HepG2 (cell line): ENCODE results near the gene ZNF326. TPM values are rescaled to one million over a fixed set of nuclear protein-coding genes. Genes with fewer than 3 reads are reported as not detected.

ENCODE experiments used
- ATAC-seq: fragments of 200-7000 bp; cut with Tn5 transposase; 3 replicates; pipeline ENCODE4 v1.9.1; 2020; ENCODE audit warnings: mild to moderate bottlenecking, moderate library complexity
- BruUV-seq: library from RNA; stranded (reverse); fragments of 400-500 nt; replicated peaks from 2 replicates; lab custom pipeline; 2021; lab: Mats Ljungman, UMichigan
- CTCF ChIA-PET: fragments of 300-600 bp; formaldehyde crosslinking; extraction: SDS; loops from one replicate; lab custom pipeline; 2021; ENCODE audit warnings: low total read pairs, inconsistent platforms, low intra/inter-chr PET ratio; lab: Yijun Ruan, JAX
- POLR2A ChIA-PET: fragments of 350-600 bp; sonication (Branson Sonifier 250); formaldehyde crosslinking; loops from one replicate; lab custom pipeline; 2020; ENCODE audit warnings: antibody characterized with exemption, inconsistent platforms; lab: Yijun Ruan, JAX
- DNase-seq: peaks from one replicate; pipeline ENCODE4 v3.0.0-alpha.2; 2015; ENCODE audit warnings: low spot score
- FAIRE-seq: peaks from 3 replicates; lab custom pipeline; 2011; peaks lifted over from hg19 to GRCh38; lab: Jason Lieb, UNC
- H2AFZ ChIP-seq: one replicate; pipeline ENCODE4 v1.6.1; 2011; ENCODE audit warnings: low read length, inconsistent platforms
- H3K27ac ChIP-seq: fragments of 300-600 bp; 3 replicates; pipeline ENCODE4 v1.8.0; 2011; ENCODE audit warnings: mixed run types, mild to moderate bottlenecking, mixed read lengths, low read length, inconsistent platforms; ENCODE audit not compliant: insufficient read depth; ENCODE audit errors: extremely low read length
- H3K27me3 ChIP-seq, 2 experiments: fragments of 200-600 bp in 1 of 2; 2 replicates in 1 of 2; 3 replicates in 1 of 2; pipeline versions ENCODE4 v1.6.0 to v1.8.0; 2011; ENCODE audit warnings: low read length in 2 of 2, mild to moderate bottlenecking in 2 of 2, moderate library complexity in 2 of 2, inconsistent platforms in 1 of 2; ENCODE audit not compliant: insufficient read depth in 2 of 2, control insufficient read depth in 1 of 2
- H3K36me3 ChIP-seq, 2 experiments: fragments of 200-600 bp in 1 of 2; replicated peaks in 1 of 2; 2 replicates in 1 of 2; 3 replicates in 1 of 2; pipeline versions ENCODE4 v1.5.1 to v1.8.0; 2011; ENCODE audit warnings: low read length in 2 of 2, inconsistent platforms in 1 of 2; ENCODE audit not compliant: insufficient read depth in 2 of 2, control insufficient read depth in 1 of 2
- H3K4me1 ChIP-seq: 2 replicates; pipeline ENCODE4 v1.5.1; 2012; ENCODE audit warnings: low read length, inconsistent platforms; ENCODE audit not compliant: insufficient read depth
- H3K4me2 ChIP-seq: 2 replicates; pipeline ENCODE4 v1.6.0; 2011; ENCODE audit warnings: low read depth, low read length, inconsistent platforms
- H3K4me3 ChIP-seq, 3 experiments: fragments of 200-600 bp in 1 of 3; sonication (generic), shearing (Covaris generic) in 1 of 3; replicated peaks in 1 of 3; 2 replicates each; pipeline ENCODE4 v1.5.1; 2011 to 2016; ENCODE audit warnings: low read length in 3 of 3, inconsistent platforms in 2 of 3, low read depth in 2 of 3, mild to moderate bottlenecking in 2 of 3, control low read depth in 1 of 3, mixed read lengths in 1 of 3; ENCODE audit not compliant: insufficient read depth in 1 of 3
- H3K79me2 ChIP-seq: one replicate; pipeline ENCODE4 v1.6.1; 2011; ENCODE audit warnings: low read length, inconsistent platforms; ENCODE audit not compliant: insufficient read depth
- H3K9ac ChIP-seq: 2 replicates; pipeline ENCODE4 v1.6.0; 2011; ENCODE audit warnings: mild to moderate bottlenecking, low read depth, low read length, inconsistent platforms; ENCODE audit not compliant: insufficient read depth
- H3K9me3 ChIP-seq: 2 replicates; pipeline ENCODE4 v1.5.1; 2012; ENCODE audit warnings: mild to moderate bottlenecking, low read length
- H4K20me1 ChIP-seq: 2 replicates; pipeline ENCODE4 v1.6.0; 2011; ENCODE audit warnings: inconsistent platforms, mild to moderate bottlenecking, low read length, moderate library complexity; ENCODE audit not compliant: insufficient read depth
- BORCS8-MEF2B ChIP-seq: sonication (generic); formaldehyde crosslinking; IDR thresholded peaks from 2 replicates; pipeline ENCODE4 v1.8.0; 2022; ENCODE audit warnings: mild to moderate bottlenecking, missing genetic modification reagents
- CEBPZ ChIP-seq: IDR thresholded peaks from 2 replicates; pipeline ENCODE4 v1.6.1; 2012; ENCODE audit warnings: low read length, improper control_type of control experiment
- CHD2 ChIP-seq: IDR thresholded peaks from 2 replicates; pipeline ENCODE4 v1.6.1; 2011; ENCODE audit warnings: low read depth, low read length, improper control_type of control experiment
- GABPB1 ChIP-seq: IDR thresholded peaks from 2 replicates; pipeline ENCODE4 v1.6.1; 2016; ENCODE audit warnings: mild to moderate bottlenecking, missing genetic modification reagents, moderate library complexity, missing compliant biosample characterization
- POLR2AphosphoS5 ChIP-seq: IDR thresholded peaks from 2 replicates; pipeline ENCODE4 v1.6.1; 2012; ENCODE audit warnings: low read depth, low read length
- RAD21 ChIP-seq: fragments of 450-650 bp; formaldehyde crosslinking; IDR thresholded peaks from 2 replicates; pipeline ENCODE4 v1.5.0; 2020; ENCODE audit warnings: mild to moderate bottlenecking
- RXRA ChIP-seq: sonication (generic); formaldehyde crosslinking; IDR thresholded peaks from 2 replicates; pipeline ENCODE4 v1.5.1; 2020; ENCODE audit warnings: missing genetic modification reagents
- SOX5 ChIP-seq: IDR thresholded peaks from 2 replicates; pipeline ENCODE4 v1.6.1; 2016; ENCODE audit warnings: borderline replicate concordance
- ZNF609 ChIP-seq: sonication (generic); formaldehyde crosslinking; IDR thresholded peaks from 2 replicates; pipeline ENCODE4 v1.4.0; 2020; ENCODE audit warnings: mild to moderate bottlenecking, missing genetic modification reagents, borderline replicate concordance
- ZSCAN29 ChIP-seq: sonication (generic); formaldehyde crosslinking; conservative IDR thresholded peaks from 2 replicates; pipeline ENCODE4 v1.4.0; 2020; ENCODE audit warnings: mild to moderate bottlenecking, missing genetic modification reagents
- WGBS: methylation state at CpG from one replicate; pipeline ENCODE4 v1.1.6; 2017; ENCODE audit warnings: low lambda C conversion rate; 5-methylcytosine and 5-hydroxymethylcytosine counted together
- in situ Hi-C: cut with HindIII; loops from 2 replicates; pipeline ENCODE4 v1.10.0; 2017; ENCODE audit warnings: low pct_unique_long_range_greater_than_20kb; ENCODE audit not compliant: extremely low pct_ligation_motif_present
- intact Hi-C: fragments of 100-400 bp; cut with micrococcal nuclease; formaldehyde crosslinking; loops from one replicate; pipeline ENCODE4 v1.10.0; 2022; ENCODE audit not compliant: unreplicated experiment
- polyA plus RNA-seq, 8 experiments: library from polyadenylated mRNA; depleted of rRNA in 3 of 8; stranded (reverse) in 7 of 8; unstranded in 1 of 8; fragments of >200 nt; fragmentation: Illumina TruSeq in 4 of 8; extraction: Trizol in 4 of 8; gene quantifications; 2 replicates each; pipeline versions ENCODE4 v1.2.1 to v1.2.3, GENCODE V29; 2011 to 2016; ENCODE audit warnings: low read depth in 4 of 8, missing spikeins in 1 of 8, mixed read lengths in 1 of 8; ENCODE audit not compliant: insufficient read depth in 1 of 8
- total RNA-seq, 5 experiments: library from RNA; depleted of rRNA; stranded (reverse); fragments of >200 nt; fragmentation: Illumina TruSeq; extraction: Trizol; gene quantifications; 2 replicates each; pipeline ENCODE4 v1.2.3, GENCODE V29; 2016; ENCODE audit warnings: low read depth in 1 of 5
- TF ChIP-seq, protein P1 (sequence below): sonication (generic); formaldehyde crosslinking; conservative IDR thresholded peaks from 2 replicates; pipeline ENCODE4 v1.4.0; 2020; ENCODE audit warnings: mild to moderate bottlenecking, missing genetic modification reagents, moderate library complexity
- TF ChIP-seq, protein P2 (sequence below): fragments of 450-650 bp; IDR thresholded peaks from 2 replicates; pipeline ENCODE4 v1.6.1; 2016

The ZNF326 gene
- total and polyA plus RNA-seq, 2 of the 13 experiments (the other 11 are each of a cell fraction or from before 2014, with no cell fraction given), result 6.3 to 16.4 TPM

DNA sequence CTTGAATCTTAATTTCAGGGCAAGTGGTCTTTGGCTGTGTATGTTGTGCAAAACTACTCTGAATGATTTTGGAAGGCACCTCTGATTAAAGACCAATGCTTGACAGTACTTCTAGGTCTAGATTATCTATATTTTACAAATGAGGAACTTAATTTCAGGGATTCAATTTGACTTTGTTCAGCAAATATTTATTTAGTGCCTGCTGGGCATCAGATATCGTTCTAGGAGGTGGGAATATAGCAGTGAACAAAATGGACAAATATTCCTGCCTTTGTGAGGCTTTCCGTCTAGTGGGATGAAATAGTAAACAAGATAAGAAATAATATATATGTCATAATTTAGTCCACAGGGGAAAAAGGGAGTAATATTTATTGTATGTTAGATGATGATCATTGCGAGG, 4.7 kb downstream of the ZNF326 start:
- FAIRE-seq (no peak), DNase-seq (no peak), ATAC-seq (no peak)
- Histone ChIP-seq H3K27ac (peak overlapping the region; percentile 10), H4K20me1 (peaks cover 70% of the 10 kb centered on the region), H3K4me3 (no peak overlapping the region), H3K9ac (no peak overlapping the region), H3K4me1 (peaks cover 53% of the 10 kb centered on the region), H3K79me2 (peaks cover 90% of the 10 kb centered on the region), H3K27me3 (no peaks in the 10 kb centered on the region; a peak in 2 of 5 replicates), H3K9me3 (no peaks in the 10 kb centered on the region), H3K36me3 (peaks cover 3 to 14% of the 10 kb centered on the region in 2 experiments; a peak in 2 of 5 replicates), H2AFZ (no peak overlapping the region), H3K4me2 (peak overlapping the region; percentile 33)
- WGBS, result 80% methylated on average over 3 of the region's 3 CpGs
- intact Hi-C loops, result loop anchor here (10.0 kb wide), 1 partner anchor 415 kb away; no protein-coding TSS in a partner anchor
- BruUV-seq, result no TSS peak
- ChIA-PET CTCF (no interaction called here), POLR2A (no interaction called here)
- in situ Hi-C loops, result no loop called here
- TF ChIP-seq ZSCAN29 (CRISPR knock-in tag), result no peak
- TF ChIP-seq CEBPZ, result no peak
- no peak for TF ChIP-seq CHD2
- no peak for TF ChIP-seq GABPB1
- no peak for TF ChIP-seq RAD21 (CRISPR knock-in tag)
- TF ChIP-seq, protein P1, sequence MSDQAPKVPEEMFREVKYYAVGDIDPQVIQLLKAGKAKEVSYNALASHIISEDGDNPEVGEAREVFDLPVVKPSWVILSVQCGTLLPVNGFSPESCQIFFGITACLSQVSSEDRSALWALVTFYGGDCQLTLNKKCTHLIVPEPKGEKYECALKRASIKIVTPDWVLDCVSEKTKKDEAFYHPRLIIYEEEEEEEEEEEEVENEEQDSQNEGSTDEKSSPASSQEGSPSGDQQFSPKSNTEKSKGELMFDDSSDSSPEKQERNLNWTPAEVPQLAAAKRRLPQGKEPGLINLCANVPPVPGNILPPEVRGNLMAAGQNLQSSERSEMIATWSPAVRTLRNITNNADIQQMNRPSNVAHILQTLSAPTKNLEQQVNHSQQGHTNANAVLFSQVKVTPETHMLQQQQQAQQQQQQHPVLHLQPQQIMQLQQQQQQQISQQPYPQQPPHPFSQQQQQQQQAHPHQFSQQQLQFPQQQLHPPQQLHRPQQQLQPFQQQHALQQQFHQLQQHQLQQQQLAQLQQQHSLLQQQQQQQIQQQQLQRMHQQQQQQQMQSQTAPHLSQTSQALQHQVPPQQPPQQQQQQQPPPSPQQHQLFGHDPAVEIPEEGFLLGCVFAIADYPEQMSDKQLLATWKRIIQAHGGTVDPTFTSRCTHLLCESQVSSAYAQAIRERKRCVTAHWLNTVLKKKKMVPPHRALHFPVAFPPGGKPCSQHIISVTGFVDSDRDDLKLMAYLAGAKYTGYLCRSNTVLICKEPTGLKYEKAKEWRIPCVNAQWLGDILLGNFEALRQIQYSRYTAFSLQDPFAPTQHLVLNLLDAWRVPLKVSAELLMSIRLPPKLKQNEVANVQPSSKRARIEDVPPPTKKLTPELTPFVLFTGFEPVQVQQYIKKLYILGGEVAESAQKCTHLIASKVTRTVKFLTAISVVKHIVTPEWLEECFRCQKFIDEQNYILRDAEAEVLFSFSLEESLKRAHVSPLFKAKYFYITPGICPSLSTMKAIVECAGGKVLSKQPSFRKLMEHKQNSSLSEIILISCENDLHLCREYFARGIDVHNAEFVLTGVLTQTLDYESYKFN (CRISPR knock-in tag), result no peak
- TF ChIP-seq POLR2AphosphoS5, result no peak
- TF ChIP-seq, protein P2, sequence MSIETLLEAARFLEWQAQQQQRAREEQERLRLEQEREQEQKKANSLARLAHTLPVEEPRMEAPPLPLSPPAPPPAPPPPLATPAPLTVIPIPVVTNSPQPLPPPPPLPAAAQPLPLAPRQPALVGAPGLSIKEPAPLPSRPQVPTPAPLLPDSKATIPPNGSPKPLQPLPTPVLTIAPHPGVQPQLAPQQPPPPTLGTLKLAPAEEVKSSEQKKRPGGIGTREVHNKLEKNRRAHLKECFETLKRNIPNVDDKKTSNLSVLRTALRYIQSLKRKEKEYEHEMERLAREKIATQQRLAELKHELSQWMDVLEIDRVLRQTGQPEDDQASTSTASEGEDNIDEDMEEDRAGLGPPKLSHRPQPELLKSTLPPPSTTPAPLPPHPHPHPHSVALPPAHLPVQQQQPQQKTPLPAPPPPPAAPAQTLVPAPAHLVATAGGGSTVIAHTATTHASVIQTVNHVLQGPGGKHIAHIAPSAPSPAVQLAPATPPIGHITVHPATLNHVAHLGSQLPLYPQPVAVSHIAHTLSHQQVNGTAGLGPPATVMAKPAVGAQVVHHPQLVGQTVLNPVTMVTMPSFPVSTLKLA, result no peak
- TF ChIP-seq ZNF609, result no peak
- no peak for TF ChIP-seq SOX5
- TF ChIP-seq BORCS8-MEF2B (CRISPR knock-in tag), result no peak
- TF ChIP-seq RXRA (CRISPR knock-in tag), result no peak
- TF ChIP-seq, all 625 proteins: peak for 0
